RWPE2 (cell line): ENCODE measurements around the gene LONP1.

Source experiments
- ATAC-seq: fragments of 200-7000 bp; cut with Tn5 transposase; 3 replicates; pipeline ENCODE4 v1.9.1; 2021; ENCODE audit warnings: low read depth
- DNase-seq: peaks from one replicate; pipeline ENCODE4 v3.0.0-alpha.2; 2020; ENCODE audit warnings: low spot score
- H3K27ac ChIP-seq: fragments of 450-650 bp; 2 replicates; pipeline ENCODE4 v1.5.1; 2017; ENCODE audit warnings: mild to moderate bottlenecking; ENCODE audit not compliant: poor library complexity, severe bottlenecking
- H3K27me3 ChIP-seq: fragments of 250-450 bp; sonication (Bioruptor Pico); 2 replicates; pipeline ENCODE4 v1.5.1; 2021; ENCODE audit warnings: mild to moderate bottlenecking, moderate library complexity; ENCODE audit not compliant: insufficient read depth, poor library complexity, severe bottlenecking
- H3K36me3 ChIP-seq: fragments of 250-450 bp; sonication (Bioruptor Pico); 2 replicates; pipeline ENCODE4 v1.5.1; 2020; ENCODE audit warnings: low read depth, mild to moderate bottlenecking, moderate library complexity
- H3K4me1 ChIP-seq: fragments of 250-450 bp; sonication (Bioruptor Pico); 2 replicates; pipeline ENCODE4 v1.5.1; 2021; ENCODE audit warnings: mild to moderate bottlenecking, moderate library complexity; ENCODE audit not compliant: insufficient read depth, poor library complexity, severe bottlenecking
- H3K4me3 ChIP-seq: fragments of 250-450 bp; sonication (Bioruptor Pico); 2 replicates; pipeline ENCODE4 v1.5.1; 2021; ENCODE audit warnings: mild to moderate bottlenecking, moderate library complexity; ENCODE audit not compliant: severe bottlenecking
- H3K9me3 ChIP-seq: fragments of 250-450 bp; sonication (Bioruptor Pico); 2 replicates; pipeline ENCODE4 v1.5.1; 2021; ENCODE audit warnings: mild to moderate bottlenecking, moderate library complexity; ENCODE audit not compliant: severe bottlenecking
- TF ChIP-seq, protein P1 (sequence below): fragments of 450-650 bp; IDR thresholded peaks from one replicate; pipeline ENCODE4 v1.5.1; 2017; ENCODE audit warnings: mild to moderate bottlenecking, moderate library complexity; ENCODE audit not compliant: poor library complexity, severe bottlenecking

The LONP1 gene

DNA sequence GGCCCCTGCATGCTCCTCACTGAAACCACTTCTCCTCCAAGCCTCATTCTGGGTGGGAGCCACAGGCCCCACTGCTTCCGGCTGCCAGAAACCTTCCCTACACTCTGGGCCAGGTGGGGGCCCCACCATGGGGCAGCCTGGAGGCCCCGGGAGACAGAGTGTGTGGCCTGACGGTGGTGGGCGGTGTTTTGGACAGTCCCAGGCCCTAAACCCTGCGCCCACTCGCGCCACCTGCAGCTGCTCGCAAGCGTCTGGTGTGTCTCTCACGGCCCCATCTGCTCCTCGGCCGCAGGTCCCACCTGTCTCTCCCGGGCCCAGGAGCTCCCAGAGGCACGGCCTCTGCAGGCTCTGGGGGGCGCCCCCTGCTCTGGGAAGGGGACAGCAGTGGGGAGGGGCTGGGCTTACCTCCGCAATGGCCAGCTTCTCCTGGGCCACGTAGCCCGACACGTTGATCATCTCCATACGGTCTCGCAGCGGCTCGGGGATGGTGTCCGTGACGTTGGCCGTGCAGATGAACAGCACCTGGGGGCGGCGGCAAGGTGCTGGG lies 24.2 kb downstream of the LONP1 start:
- peaks cover 90% of the 10 kb centered on the region for H3K36me3 ChIP-seq
- TF ChIP-seq, protein P1, sequence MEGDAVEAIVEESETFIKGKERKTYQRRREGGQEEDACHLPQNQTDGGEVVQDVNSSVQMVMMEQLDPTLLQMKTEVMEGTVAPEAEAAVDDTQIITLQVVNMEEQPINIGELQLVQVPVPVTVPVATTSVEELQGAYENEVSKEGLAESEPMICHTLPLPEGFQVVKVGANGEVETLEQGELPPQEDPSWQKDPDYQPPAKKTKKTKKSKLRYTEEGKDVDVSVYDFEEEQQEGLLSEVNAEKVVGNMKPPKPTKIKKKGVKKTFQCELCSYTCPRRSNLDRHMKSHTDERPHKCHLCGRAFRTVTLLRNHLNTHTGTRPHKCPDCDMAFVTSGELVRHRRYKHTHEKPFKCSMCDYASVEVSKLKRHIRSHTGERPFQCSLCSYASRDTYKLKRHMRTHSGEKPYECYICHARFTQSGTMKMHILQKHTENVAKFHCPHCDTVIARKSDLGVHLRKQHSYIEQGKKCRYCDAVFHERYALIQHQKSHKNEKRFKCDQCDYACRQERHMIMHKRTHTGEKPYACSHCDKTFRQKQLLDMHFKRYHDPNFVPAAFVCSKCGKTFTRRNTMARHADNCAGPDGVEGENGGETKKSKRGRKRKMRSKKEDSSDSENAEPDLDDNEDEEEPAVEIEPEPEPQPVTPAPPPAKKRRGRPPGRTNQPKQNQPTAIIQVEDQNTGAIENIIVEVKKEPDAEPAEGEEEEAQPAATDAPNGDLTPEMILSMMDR: no peak
- no peaks in the 10 kb centered on the region for H3K4me1 ChIP-seq
- no peak overlapping the region for H3K27ac ChIP-seq
- DNase-seq: no peak
- H3K9me3 ChIP-seq: no peaks in the 10 kb centered on the region
- no peak overlapping the region for H3K4me3 ChIP-seq
- no peaks in the 10 kb centered on the region for H3K27me3 ChIP-seq
- ATAC-seq: no peak

DNA sequence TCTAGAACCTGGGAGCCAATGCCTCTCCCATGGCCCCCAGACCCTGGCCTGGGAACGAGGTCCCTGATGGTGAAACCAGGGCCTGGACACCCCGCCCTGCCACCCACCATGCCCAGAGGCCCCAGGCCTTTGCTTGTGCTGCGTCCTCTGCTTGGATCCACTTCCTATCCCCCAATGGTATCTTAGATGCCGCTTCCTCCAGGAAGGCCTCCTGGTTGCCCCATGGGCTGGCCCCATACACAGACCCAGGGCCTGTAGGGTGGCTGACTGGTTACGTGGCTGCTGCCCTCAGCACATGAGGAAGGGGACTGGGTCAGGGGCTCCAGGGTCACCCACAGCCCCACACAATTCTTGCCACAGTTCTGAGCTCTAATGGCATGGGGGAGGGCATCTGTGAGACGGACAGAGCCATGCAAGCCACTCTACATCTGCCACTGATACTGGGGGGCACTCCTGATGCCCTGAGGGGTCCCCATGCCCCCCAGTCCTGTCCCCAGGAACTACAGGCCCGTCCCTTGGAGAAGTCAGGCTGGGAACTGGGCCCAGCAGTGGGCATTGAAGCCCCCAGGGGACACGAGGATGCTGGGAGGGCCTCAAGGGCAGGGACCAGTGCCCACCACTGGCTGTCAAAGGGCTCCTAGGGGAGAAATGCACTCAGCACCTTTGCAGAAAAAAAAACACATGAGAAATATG lies 24.8 kb downstream of the LONP1 start:
- ATAC-seq (no peak), DNase-seq (no peak)
- Histone ChIP-seq H3K27ac (no peak overlapping the region), H3K4me1 (no peaks in the 10 kb centered on the region), H3K9me3 (no peaks in the 10 kb centered on the region), H3K4me3 (no peak overlapping the region), H3K36me3 (peaks cover 84% of the 10 kb centered on the region), H3K27me3 (no peaks in the 10 kb centered on the region)
- TF ChIP-seq, protein P1: no peak

DNA sequence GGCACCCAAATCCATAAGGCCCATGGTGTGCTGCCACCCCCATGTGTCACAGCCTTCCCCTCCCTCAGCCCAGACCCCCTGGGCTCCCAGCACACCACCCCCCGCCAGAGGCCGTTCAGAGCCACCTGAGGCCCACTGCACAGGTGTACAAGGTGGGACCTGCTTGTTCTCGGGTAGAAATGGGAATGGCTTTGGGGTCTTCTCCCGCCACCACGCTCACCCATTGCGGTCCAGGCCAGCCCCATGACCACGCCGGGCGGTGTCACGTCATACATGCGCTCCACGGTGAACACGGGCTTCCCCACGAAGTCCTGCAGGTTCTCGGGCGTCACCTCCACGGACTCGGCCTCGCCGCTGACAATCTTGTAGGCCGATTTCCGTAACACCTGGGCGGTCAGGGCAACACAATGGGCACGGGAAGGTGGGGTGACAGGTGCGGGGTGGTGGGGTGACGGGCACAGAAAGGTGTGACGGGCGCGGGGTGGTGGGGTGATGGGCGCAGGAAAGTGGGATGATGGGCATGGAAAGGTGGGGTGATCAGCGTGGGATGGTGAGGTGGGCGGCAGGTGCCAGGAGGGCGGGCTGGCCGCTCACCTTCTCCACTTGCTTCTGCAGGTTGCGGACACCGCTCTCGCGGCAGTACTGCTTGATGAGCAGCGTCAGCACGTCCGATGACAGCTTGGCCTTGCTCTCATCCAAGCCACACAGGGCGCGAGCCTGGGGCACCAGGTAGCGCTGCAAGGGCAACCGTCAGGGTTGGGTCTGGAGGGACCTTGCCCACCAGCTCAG lies 25.6 kb downstream of the LONP1 start:
- ATAC-seq (no peak), DNase-seq (no peak)
- Histone ChIP-seq H3K36me3 (peaks cover 76% of the 10 kb centered on the region), H3K27ac (no peak overlapping the region), H3K27me3 (no peaks in the 10 kb centered on the region), H3K9me3 (no peaks in the 10 kb centered on the region), H3K4me3 (no peak overlapping the region), H3K4me1 (no peaks in the 10 kb centered on the region)
- TF ChIP-seq, protein P1: no peak

DNA sequence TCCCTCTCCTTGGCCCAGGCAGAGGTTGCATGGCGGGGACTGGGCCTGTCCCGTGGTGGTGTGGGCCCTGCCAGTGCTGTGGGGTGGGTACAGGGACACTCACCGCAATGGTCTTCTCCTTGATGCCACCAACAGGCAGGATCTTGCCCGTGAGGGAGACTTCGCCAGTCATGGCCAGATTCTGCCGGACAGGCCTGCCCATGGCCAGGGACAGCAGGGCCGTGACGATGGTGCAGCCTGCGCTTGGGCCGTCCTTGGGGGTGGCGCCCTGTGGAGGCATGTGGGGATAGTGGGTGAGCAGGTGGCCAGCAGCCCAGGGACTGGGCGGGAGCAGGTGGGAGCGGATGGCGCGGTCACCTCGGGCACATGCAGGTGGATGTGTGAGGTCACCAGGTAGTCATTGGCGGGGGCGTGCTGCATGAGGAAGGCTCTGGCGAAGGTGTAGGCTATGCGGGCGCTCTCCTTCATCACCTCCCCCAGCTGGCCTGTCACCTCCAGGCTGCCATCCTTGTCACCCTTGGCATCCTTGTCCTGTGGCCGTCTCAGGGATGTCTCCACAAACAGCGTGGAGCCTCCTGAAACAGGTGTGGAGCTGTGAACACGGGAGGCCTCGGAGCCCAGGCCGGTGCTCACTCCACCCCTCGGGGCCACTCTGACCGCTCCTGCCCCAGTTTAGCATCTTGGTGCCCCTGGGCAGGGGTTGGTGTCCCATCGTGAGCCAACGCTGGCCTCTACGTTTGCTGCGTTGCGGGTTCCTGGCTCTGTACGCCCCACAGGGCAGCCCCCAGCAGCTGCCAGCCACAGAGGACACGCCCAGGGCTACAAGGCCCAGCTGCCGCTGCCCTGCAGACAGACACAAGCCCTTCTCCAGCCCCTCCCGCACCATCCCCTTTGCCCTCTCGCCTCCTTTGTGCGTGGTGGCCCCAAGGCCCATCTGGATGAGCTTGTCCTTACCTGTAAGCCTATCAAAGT lies 26.5 kb downstream of the LONP1 start:
- ATAC-seq (no peak; the same call in 2 of the 3 replicates), DNase-seq (no peak)
- peaks cover 68% of the 10 kb centered on the region for H3K36me3 ChIP-seq
- H3K9me3 ChIP-seq: no peaks in the 10 kb centered on the region
- TF ChIP-seq, protein P1: no peak
- peak overlapping the region; percentile 89 for H3K27ac ChIP-seq
- no peaks in the 10 kb centered on the region for H3K4me1 ChIP-seq
- no peak overlapping the region for H3K4me3 ChIP-seq
- H3K27me3 ChIP-seq: no peaks in the 10 kb centered on the region
